Erythroblast (primary cell): ENCODE measurements around the gene PRKRIP1.
"Not testable (repeated sequence)": the region's sequence is repeated elsewhere in the genome, so short reads cannot be mapped to it uniquely, and the experiment has no call there.

Experiments used
- DNase-seq, 2 experiments: peaks; one replicate each; lab custom pipeline; 2025; lab: John Stamatoyannopoulos, UW
- GATA1 ChIP-seq: IDR thresholded peaks from 2 replicates; pipeline ENCODE4 v1.6.1; 2011; ENCODE audit warnings: low read depth, mild to moderate bottlenecking, control low read depth, low read length, moderate library complexity
- POLR2A ChIP-seq: IDR thresholded peaks from 2 replicates; pipeline ENCODE4 v1.6.1; 2011; ENCODE audit warnings: mild to moderate bottlenecking, low read length

The PRKRIP1 gene

DNA sequence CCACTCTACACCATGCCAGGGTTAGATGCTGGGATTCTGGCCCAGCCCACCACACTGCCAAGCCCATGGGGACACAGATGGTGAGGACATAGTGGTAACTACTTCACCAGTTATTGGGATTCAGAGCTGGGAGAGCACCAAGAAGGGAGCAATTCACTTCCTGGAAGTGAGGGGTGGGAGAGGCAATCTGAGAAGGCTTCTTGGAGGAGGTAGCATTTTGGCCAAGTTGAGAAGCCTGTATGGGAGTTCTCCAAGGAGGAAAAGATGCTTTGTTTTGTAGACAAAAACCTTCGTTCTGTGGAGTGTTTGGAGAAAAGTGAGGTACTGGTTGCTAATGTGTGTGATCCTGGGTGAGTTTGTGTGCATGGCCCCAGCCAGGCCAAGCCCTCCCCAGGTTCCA is 3.8 kb upstream of the PRKRIP1 start:
- no peak for DNase-seq
- no peak for TF ChIP-seq GATA1
- TF ChIP-seq POLR2A: no peak

DNA sequence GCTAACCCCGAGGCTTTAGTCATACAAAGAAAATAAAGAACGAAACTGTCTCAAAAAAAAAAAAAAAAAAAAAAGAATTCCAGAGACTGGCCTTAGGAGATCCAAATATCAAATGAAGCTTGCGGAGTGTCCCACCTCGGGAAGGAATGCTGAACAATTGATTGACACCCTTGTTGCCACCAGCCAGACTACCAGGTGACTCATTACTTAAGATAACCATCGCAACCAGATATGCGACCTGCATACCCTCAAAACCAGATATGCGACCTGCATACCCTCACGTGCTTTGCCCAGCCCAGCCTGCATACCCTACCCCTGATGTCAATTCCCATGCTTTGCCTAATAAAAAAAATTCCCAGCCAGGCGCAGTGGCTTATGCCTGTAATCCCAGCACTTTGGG is 2.7 kb upstream of the PRKRIP1 start:
- no peak for TF ChIP-seq GATA1
- TF ChIP-seq POLR2A: no peak
- DNase-seq: no peak

DNA sequence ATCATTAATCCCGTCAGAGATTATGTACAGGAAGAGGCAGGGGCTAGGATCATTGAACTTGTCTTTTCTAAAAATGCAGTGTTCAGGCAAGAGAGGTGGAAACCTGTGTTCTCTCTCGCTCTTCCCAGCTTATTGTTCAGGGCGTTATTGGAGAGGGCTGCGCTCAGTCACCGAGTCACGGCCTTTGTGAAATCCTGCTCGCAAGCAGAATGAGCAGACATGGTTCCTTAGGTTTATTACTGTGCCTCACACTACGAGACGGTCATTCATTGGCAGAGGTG is 631 bp upstream of the PRKRIP1 start:
- TF ChIP-seq POLR2A (no peak), GATA1 (no peak)
- no peak for DNase-seq

DNA sequence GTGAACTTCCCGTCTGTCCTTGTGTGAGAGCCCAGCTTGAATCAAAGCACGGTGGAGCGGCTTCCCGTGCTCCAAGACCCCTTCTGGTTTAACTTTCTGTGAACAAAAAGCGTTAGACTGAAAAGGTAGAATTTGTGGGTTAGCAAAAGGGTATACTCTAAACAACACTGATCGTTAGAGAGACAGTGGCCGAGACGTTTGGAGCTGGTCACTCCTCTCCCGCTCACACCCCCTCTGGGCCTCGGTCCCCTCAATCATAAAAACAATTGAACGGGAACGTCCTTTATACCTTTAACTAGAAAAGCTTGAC is 502 bp downstream of the PRKRIP1 start:
- DNase-seq: no peak
- peak; percentile 31 for TF ChIP-seq POLR2A
- TF ChIP-seq GATA1: no peak

DNA sequence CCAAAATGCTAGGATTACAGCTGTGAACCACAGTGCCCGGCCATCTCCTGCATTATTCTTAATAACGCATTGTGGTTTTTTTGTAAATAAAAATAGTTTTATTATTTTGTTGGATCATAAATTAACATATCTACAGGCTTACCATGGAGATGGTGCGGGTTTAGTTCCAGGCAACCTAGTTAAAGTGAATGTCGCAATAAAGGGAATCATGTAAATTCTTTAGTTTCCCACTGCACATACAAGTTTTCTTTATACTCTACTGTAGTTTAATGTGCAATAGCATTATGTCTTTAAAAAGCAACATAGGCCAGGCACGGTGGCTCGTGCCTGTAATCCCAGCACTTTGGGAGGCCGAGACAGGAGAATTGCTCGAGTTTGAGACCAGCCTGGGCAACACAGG is 2.4 kb downstream of the PRKRIP1 start:
- no peak for TF ChIP-seq GATA1
- TF ChIP-seq POLR2A: no peak
- no peak for DNase-seq

DNA sequence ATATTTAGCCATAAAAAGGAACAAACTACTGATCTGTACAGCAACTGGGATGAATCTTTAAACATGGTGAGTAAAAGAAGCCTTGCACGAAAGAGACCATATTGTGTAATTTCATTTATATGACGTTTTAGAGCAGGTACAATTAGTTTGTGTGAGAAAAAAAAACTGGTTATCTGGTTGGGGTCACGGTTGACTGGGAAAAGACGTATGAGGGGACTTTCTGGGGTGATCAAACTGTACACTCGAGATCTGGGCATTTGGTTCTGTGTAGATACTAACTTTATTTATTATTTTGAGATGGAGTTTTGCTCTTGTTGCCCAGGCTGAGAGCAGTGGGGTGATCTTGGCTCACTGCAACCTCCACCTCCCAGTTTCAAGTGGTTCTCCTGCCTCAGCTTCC is 4.2 kb downstream of the PRKRIP1 start:
- TF ChIP-seq POLR2A (no peak), GATA1 (no peak)
- no peak for DNase-seq

DNA sequence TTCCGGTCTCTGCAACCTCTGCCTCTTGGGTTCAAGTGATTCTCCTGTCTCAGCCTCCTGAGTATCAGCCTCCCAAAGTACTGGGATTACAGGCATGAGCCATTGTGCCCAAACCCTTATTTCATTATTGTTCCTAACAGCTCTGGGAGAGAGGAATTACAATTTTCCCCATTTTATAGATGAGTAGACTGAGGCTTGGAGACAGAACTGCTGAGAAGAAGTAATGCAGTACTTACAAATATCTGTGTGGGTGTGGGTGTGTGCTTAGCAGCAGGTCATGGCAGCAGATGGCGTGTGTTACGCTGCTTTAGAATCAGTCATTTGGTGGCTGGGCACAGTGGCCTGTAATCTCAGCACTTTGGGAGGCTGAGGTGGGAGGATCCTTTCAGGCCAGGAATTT is 7.4 kb downstream of the PRKRIP1 start:
- no peak for TF ChIP-seq POLR2A
- TF ChIP-seq GATA1: no peak

DNA sequence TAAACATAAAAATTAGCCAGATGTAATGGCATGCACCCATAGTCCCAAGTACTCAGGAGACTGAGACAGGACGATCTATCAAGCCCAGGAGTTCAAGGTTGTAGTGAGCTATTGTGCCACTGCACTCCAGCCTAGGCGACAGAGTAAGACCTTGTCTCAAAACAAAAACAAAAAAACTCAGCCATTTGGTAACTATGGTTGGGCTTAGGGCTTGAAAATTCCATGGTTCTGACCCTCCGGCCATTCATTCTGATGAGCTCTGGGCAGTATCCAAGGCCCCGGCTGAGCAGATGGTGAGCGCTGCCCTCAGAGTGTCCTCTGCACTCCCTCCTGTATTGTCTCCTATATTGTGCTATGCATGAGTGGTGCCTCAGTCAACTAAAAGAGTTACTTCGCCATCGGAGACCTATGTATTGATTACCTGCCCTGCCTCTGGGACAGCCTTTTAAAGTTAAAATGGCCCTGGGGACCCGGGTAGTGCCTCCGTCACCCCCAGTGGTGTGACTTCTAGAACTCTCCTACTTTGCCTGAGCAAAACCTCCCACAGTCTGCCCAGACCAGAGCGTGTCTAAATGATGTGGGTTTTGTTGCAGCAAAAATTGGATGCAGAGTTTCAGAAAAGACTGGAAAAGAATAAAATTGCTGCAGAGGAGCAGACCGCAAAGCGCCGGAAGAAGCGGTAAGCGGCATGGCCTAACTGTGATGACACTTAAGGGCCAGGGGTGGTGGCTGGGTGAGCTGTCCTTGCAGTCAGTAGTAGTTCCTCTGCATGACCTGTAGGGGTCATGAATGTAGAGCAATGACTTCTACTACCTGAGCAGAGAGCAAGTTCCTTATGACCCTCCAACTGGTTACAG is 8.1 kb downstream of the PRKRIP1 start:
- DNase-seq: peak; percentile 76 to 77
- TF ChIP-seq POLR2A (no peak), GATA1 (no peak)

More for the DNA sequence above, 7.4 kb downstream of the PRKRIP1 start:
- DNase-seq: no peak

DNA sequence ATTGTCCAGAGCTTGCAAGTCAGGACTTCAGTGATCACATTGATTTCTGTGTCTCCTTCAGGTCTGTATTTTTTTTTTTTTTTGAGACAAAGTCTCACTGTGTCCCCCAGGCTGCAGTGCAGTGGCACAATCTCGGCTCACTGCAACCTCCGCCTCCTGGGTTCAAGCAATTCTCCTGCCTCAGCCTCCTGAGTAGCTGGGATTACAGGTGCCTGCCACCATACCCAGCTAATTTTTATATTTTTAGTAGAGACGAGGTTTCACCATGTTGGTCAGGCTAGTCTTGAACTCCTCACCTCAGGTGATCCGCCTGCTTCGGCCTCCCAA is 8.7 kb downstream of the PRKRIP1 start:
- not testable (repeated sequence) for DNase-seq

DNA sequence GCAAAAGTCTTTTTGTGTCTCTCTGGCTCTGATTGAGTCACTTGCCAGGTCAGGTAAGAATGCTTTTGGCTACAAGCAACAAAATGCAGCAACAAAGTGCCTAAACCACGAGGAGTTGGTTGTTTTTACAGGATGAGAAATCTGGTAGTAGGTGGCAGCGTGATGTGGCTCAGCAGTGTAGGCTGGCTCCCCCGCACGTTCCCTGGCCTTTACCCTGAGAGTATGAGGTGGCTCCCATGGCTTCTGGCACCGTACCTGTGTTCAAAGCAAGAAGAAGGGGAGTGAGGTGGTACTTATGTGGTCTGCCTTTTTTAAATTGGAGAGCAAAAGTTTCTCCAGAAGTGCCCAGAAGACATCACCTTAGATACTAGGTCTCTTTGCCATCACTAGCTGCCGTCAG is 11.7 kb downstream of the PRKRIP1 start:
- TF ChIP-seq POLR2A (no peak), GATA1 (no peak)
- DNase-seq: no peak

DNA sequence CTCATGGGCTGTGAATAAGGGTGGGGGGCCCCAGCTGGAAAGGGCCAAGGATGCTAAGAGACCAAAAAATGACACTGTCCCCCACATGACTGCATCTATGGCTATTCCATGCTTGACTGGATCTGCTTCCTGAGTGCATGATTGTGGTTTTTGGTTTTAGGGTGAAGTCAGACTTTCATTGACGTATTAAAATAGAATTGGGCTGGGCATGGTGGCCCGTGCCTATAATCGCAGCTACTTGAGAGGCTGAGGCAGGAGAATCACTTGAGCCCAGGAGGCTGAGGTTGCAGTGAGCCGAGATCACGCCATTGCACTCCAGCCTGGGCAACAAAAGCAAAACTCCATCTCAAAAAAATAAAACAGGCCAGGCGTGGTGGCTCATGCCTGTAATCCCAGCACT is 12.4 kb downstream of the PRKRIP1 start:
- DNase-seq: not testable (repeated sequence)

DNA sequence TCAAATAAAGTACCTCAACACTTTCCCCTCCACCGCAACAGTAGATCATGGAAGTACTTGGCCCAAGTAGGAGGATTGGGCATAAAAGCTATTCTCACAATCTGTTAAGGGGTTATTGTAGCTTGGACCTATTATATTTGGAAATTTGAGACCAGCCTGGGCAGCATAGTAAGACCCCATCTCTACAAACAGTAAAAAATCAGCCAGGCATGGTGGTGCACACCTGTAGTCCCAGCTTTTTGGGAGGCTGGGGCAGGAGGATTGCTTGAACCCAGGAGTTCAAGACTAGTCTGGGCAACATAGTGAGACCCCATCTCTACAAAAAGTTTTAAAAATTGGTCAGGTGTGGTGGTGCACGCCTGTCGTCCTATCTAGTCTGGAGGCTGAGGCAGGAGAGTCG is 13.2 kb downstream of the PRKRIP1 start:
- TF ChIP-seq POLR2A (no peak), GATA1 (no peak)
- no peak for DNase-seq

DNA sequence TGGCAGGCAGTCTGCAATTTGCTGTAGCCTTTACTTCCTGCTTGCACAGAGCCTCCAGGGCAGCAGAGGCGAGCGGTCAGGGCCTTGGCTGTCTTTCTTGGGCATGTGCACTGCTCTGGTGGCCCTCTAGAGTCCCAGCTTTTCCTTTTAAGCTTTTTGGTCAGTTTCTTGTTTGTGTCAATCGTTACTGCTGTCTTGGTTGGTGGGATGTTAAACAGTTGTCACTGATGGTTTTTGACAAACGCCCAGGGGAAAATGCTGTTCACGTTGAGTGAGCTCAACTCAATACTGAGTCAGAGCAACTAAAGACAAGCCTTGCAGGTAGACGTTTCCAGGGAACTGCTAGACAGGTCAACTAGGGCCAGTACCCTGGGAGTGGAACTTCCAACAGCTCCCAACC is 14.0 kb downstream of the PRKRIP1 start:
- DNase-seq: no peak
- TF ChIP-seq POLR2A (no peak), GATA1 (no peak)

DNA sequence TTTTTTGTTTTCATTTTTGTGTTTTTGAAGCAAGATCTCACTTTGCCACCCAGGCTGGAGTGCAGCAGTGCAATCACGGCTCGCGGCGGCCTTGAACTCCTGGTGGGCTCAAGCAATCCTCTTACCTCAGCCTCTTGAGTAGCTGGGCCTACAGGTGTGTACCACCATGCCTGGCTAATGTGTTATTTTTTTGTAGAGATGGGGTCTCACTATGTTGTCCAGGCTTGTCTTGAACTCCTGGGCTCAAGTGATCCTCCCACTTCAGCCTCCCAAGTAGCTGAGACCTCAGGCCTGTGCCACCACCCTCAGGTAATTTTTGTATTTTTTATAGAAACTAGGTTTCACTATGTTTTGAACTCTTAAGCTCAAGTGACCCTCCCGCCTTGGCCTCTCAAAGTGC is 14.8 kb downstream of the PRKRIP1 start:
- no peak for DNase-seq
- no peak for TF ChIP-seq GATA1
- no peak for TF ChIP-seq POLR2A

DNA sequence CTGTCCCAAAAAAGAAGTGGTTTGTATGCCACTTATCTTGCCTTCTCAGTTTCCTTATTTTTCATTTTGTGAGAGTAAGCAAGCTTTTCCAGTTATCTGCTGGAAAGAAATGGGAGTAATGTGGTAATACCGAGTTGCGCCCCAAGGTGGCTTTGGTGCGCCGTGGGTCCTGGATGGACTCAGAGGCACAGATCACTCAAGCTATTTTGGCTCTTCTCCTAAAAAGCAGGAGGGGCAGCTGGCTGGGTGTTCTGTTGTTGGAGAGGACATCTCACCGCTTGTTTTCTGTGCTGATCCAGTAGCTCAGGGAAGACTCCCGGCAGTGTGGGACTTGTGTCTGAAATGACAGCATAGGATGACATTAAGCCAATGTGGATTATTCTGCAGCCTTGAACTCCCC is 16.4 kb downstream of the PRKRIP1 start:
- DNase-seq: peak; percentile 51 to 55

DNA sequence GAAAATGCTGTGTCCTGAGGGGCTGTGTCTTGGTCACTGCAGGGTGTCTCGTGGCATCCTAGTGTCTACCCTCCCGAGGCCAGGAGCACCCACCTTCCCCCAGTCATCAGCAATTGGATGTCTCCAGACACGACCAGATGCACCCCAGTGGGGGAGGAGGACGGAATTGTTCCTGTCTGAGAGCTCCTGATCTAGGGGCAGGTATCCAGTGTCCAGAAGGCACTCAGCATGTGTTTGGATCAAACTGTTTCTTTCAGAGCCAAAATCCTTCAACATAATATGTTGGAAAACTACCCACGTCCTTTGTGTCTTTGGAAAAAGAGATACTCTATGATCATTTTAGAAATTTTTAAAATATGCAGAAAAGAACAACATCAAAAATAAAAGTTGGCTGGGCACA is 16.9 kb downstream of the PRKRIP1 start:
- no peak for DNase-seq
- TF ChIP-seq GATA1 (no peak), POLR2A (no peak)

More for the DNA sequence above, 16.4 kb downstream of the PRKRIP1 start:
- TF ChIP-seq GATA1 (no peak), POLR2A (no peak)

DNA sequence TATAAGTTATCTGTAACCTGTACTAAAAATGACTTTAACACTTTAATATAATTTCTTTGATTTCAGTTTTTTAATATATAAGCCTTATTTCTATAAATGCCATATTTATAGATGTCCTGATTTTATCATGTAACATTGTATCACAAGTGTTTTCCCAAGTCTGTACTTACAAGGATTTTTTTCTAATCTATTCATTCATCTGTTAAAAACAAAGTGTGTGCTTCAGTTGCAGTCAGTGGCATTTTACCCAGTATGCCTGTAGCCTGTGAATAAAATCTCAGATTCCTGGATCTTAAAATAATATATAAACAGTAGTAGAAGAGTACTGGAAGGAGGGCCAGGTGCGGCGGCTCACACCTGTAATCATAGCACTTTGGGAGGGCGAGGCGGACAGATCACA is 17.4 kb downstream of the PRKRIP1 start:
- no peak for TF ChIP-seq GATA1
- DNase-seq: no peak
